CD4-positive, alpha-beta T cell treated with Interleukin-2 at 100 ng/mL for 4 hours (primary cell): ENCODE results near the gene SAP30BP.

Experiments used
- DNase-seq: peaks from one replicate; pipeline ENCODE4 v3.0.0-alpha.2; 2020; ENCODE audit warnings: low spot score

The SAP30BP gene

DNA sequence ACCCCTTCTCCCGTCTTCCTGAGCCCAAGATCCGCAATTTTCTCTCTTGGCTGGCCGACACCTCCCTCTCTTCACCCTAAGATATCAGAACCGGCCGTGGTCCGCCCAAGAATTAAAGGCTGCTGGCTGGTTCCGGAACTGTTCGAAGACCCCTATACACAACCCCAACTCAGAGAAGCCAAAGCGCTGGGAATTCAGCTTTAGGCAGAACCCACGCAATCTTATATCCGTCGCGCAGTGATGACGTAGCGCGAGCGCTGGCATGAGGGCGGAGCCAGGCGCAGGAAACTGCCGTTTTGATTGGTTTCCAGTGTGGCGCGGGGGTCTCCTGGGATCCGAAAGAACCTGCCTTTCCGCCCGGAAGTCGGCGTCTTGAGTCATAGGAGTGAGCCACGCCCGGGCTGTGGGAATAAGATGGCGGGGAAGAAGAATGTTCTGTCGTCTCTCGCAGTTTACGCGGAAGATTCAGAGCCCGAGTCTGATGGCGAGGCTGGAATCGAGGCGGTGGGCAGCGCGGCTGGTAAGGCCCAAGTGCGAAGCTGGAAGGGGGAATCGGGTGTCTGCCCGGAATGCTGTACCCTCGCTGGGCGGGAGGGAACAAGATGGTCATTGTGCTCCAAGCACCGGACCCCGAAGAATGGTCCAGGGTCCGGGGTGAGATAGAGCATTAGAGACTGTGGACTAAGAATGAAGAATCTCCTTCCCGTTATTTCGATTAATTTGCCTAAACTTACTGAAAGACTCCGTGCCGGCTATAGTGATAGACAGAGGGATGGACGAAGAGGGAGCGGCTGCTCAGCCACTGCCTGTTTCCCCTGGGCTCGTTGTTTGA lies at the start of gene SAP30BP, which contains the start of gene RECQL5:
SAP30BP (plus strand) TSS at position 380 of the 832 bp plus-strand sequence; CDS start at position 415, 35 bp downstream.
RECQL5 (minus strand) TSS at position 196 of the 832 bp plus-strand sequence. CDS start 597 bp downstream, outside the sequence.
- peak; percentile 97 for DNase-seq

GRCh38 chr17:75617675-75618074 lies 49.5 kb upstream of the SAP30BP start:
- DNase-seq = no peak

GRCh38 chr17:75619506-75620431 lies 47.4 kb upstream of the SAP30BP start:
- no peak for DNase-seq

DNA sequence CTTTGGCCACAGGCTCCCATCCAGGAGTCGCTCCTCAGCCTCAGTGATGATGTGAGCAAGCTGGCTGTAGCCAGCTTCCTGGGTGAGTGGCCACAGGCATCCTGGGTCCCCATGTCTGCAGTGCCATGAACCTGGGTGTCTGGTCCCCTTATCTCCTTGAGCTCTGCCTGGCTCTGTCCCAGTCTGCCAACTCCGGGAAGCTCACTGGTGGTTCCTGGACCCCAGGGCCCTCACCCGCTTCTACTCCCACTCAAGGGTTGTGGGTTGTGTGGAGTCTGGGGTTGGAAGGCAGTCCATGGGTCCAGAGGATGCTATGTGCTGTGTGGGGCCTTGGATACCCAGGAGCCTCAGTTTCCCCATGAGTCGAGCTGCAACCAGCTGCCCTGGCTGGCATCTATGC lies 45.6 kb upstream of the SAP30BP start:
- DNase-seq = no peak

GRCh38 chr17:75622076-75622475 lies 45.1 kb upstream of the SAP30BP start:
- DNase-seq = no peak

- DNase-seq = no peak
Observed at GRCh38 chr17:75622771-75623273, 44.3 kb upstream of the SAP30BP start.

- DNase-seq = no peak
Observed at GRCh38 chr17:75623386-75623785, 43.8 kb upstream of the SAP30BP start.

DNA sequence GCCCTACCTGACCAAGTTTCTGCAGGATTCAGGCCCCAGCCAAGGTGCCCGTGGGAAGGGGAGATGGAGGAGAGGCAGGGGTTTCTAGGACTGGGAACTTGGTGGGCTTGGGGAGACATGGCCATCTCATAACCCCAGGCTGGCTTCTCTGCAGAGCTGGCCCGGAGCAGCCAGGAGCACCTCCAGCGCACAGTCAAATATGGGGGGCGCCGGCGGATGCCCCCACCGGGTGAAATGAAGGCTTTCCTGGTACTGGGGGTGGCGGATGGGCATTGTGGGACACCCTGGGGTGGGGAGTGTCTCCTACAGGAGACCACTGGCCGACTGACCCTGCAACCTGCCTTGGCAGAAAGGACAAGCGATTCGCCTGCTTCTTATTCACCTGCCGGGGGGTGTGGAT lies 43.1 kb upstream of the SAP30BP start:
- DNase-seq = no peak

GRCh38 chr17:75624714-75625345 lies 42.3 kb upstream of the SAP30BP start:
- DNase-seq = no peak

DNA sequence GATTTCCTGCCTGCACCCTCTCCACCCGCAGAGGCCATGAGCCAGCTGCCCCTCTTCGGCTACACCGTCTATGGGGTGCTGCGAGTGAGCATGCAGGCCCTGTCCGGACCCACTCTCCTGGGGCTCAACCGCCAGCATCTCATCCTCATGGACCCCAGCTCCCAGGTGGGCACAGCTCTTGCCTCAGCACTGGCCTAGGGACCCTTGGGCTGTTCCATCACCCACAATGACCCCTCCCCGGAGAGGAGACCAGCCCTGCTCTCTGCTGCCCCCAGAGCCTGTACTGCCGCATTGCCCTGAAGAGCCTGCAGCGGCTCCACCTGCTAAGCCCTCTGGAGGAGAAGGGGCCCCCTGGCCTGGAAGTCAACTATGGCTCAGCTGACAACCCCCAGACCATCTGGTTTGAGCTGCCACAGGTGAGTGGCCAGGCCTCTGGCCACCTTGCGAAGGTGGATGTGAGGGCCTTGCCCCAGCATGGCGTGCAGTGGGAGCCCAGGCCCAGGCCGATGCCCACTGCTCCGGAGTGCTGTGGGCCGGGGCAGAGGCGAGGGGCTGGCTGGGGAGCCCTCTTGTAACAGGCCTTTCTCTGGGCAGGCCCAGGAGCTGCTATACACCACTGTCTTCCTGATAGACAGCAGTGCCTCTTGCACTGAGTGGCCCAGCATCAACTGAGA lies 41.2 kb upstream of the SAP30BP start:
- no peak for DNase-seq

DNA sequence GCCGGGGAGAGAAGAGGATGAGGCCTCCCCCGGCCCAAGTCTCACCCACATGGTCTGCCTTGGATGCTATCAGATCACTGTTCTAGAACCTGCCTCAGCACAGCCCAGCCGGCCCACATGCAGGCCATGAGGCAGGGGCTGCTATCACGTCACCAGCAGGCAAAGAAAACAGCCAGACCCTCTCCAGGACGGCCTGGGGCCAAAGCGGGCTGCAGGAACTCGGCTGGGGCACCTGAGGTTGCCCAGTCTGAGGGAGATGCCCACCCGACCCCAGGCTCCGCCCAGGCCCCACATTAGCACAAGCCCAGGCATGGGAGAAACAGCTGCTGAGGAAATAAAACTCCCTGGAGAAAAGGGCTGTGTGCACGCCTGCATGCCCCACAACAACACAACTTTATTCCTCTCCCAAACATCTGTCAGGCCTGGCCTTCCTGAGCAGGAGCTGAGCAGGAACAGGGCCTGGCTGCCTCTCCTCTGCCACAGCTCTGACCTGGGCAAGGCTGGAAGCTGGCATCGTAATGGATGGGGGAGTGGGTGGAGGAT lies 40.6 kb upstream of the SAP30BP start:
- no peak for DNase-seq

DNA sequence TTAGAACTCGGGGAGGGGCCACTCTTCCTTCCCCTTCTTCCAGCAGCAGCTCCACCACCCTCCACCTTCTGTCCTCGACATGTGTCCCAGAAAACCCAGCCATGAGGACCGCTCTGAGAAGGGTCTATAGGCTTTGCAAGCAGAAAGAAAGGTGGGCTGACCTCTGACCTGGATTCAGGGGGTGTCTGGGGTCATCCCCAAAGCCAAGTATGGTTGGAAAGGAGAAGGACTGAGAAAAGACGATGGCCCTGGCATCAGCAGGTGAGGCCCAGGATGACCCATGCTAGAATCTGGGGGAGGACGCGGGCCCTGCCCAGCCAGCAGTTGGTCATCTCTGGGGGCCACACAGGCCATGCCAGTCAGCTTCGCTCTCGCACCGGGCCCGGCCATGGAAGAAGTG lies 40.0 kb upstream of the SAP30BP start:
- no peak for DNase-seq

- no peak for DNase-seq
Observed at GRCh38 chr17:75628425-75628824, 38.7 kb upstream of the SAP30BP start.

DNA sequence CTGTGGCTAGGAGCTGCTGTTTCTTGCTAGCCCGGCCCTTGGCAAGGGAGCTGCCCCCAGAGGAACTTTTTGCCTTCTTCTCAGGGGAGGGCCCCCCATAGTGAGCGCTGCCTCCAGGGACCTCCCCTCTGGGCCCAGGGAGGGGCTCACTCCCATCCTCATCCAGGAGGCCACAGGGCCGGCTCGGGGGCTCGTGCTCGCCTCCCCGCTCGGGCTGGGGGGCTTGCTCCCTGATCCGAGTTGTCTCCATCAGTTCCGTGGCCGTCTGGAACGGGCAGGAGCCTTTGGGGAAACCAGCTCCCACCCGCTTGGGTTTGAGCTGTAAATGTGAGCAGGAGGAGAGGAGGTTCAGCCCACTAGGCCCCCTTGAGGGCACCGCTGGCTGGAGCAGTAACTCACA lies 38.0 kb upstream of the SAP30BP start:
- no peak for DNase-seq

- no peak for DNase-seq
Observed at GRCh38 chr17:75630071-75630917, 36.8 kb upstream of the SAP30BP start.

- DNase-seq = no peak
Observed at GRCh38 chr17:75631353-75631752, 35.8 kb upstream of the SAP30BP start.

DNA sequence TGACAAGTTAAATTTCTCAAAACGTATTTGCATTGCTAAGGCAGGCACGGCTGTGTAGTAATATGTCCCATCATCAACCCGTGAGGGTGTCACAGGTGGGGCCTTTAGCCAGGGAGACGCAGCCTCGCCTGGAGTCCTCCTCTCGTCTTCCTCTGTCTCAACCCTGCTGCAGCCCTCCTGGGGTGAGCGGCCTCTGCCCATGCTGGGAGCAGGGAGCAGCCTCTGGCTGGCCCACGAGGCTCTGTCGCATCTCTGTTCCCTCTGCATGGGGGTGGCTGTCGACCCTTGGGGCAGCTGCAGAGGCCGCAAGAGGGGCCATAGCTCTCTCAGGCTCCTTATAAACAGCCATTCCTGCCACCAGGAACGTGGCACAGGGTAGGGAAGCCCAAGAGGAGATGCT lies 34.7 kb upstream of the SAP30BP start:
- DNase-seq = no peak

DNA sequence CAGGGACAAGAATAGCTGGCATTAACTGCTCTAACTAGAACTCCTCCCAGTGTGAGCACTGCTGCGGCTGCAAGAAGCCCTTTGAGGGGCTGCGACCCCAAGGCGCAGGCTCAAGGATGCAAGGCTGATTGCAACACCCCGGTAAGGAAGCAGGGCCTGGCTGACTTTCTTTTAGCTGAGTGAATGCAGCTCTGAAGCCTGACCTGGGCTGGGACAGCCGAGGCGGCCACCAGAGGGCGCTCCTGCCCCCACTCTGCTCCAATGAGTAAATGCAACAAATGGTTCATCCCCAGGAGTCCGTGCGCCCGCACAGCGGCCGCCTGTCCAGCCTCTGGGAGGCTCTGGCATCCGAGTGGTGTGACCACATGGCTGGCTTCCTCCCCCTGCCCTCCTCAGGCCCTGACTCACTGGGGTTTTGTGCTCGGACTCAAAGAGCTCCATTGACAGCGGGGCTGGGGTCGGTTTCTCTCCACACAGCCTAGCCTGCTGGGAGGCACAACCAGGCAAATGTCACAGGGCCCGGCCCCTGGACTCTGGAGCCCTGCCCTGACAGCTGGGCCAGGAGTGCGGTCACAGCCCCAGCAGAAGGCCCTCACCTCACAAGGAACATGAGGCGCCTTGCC lies 34.2 kb upstream of the SAP30BP start, which contains the start of gene SMIM5:
SMIM5 (plus strand) TSS at position 572 of the 623 bp plus-strand sequence. CDS start 6,768 bp downstream, outside the sequence.
- DNase-seq = peak; percentile 82
